IMR-90 (cell line): ENCODE data around the gene NUBP1. TPM values are rescaled to one million over a fixed set of nuclear protein-coding genes. Genes with fewer than 3 reads are reported as not detected.

Experiments used
- ATAC-seq: fragments of 200-7000 bp; cut with Tn5 transposase; 2 replicates; pipeline ENCODE4 v1.9.1; 2020; ENCODE audit warnings: low read depth, mild to moderate bottlenecking, moderate library complexity
- BruUV-seq: library from RNA; stranded (reverse); fragments of 400-500 nt; replicated peaks from 2 replicates; lab custom pipeline; 2021; lab: Mats Ljungman, UMichigan
- CTCF ChIA-PET: fragments of 300-600 bp; formaldehyde crosslinking; extraction: SDS; loops from one replicate; lab custom pipeline; 2021; ENCODE audit warnings: antibody characterized with exemption; lab: Yijun Ruan, JAX
- POLR2A ChIA-PET: fragments of 300-600 bp; sonication (Branson Sonifier 250); formaldehyde crosslinking; loops from one replicate; lab custom pipeline; 2022; ENCODE audit warnings: antibody characterized with exemption; ENCODE audit not compliant: unreplicated experiment; lab: Charles Lee
- DNase-seq: peaks from one replicate; pipeline ENCODE4 v3.0.0; 2013
- H2AFZ ChIP-seq: replicated peaks from 2 replicates; pipeline ENCODE3; 2013; ENCODE audit warnings: low read length, mild to moderate bottlenecking; ENCODE audit not compliant: poor library complexity
- H2AK5ac ChIP-seq: 2 replicates; pipeline ENCODE4 v1.6.1; 2013; ENCODE audit warnings: low read depth, low read length, inconsistent platforms
- H2AK9ac ChIP-seq: replicated peaks from 2 replicates; pipeline ENCODE3; 2013; ENCODE audit warnings: mild to moderate bottlenecking, low read depth, low read length, moderate library complexity; ENCODE audit not compliant: poor library complexity
- H2BK120ac ChIP-seq: 2 replicates; pipeline ENCODE4 v1.6.1; 2013; ENCODE audit warnings: low read depth, low read length, inconsistent platforms
- H2BK15ac ChIP-seq: 3 replicates; pipeline ENCODE4 v1.6.1; 2013; ENCODE audit warnings: low read depth, low read length, inconsistent platforms
- H2BK20ac ChIP-seq: 2 replicates; pipeline ENCODE4 v1.6.1; 2013; ENCODE audit warnings: low read depth, mild to moderate bottlenecking, inconsistent platforms, low read length, moderate library complexity
- H2BK5ac ChIP-seq: 2 replicates; pipeline ENCODE4 v1.6.1; 2013; ENCODE audit warnings: mild to moderate bottlenecking, low read depth, low read length, inconsistent platforms; ENCODE audit not compliant: poor library complexity, severe bottlenecking
- H3K14ac ChIP-seq: replicated peaks from 2 replicates; pipeline ENCODE4 v1.6.1; 2013; ENCODE audit warnings: low read depth, low read length, inconsistent platforms
- H3K18ac ChIP-seq: 2 replicates; pipeline ENCODE4 v1.6.1; 2013; ENCODE audit warnings: low read depth, low read length, control low read depth
- H3K23ac ChIP-seq: 2 replicates; pipeline ENCODE4 v1.6.1; 2013; ENCODE audit warnings: low read depth, low read length, inconsistent platforms
- H3K27ac ChIP-seq: 2 replicates; pipeline ENCODE4 v1.5.1; 2013; ENCODE audit warnings: mild to moderate bottlenecking, control low read depth, low read length; ENCODE audit not compliant: insufficient read depth
- H3K27me3 ChIP-seq: 2 replicates; pipeline ENCODE4 v1.6.1; 2013; ENCODE audit warnings: low read length; ENCODE audit not compliant: control insufficient read depth, insufficient read depth
- H3K36me3 ChIP-seq: 2 replicates; pipeline ENCODE4 v1.6.1; 2013; ENCODE audit warnings: low read length, mixed read lengths; ENCODE audit not compliant: control insufficient read depth, insufficient read depth
- H3K4ac ChIP-seq: 2 replicates; pipeline ENCODE4 v1.6.1; 2013; ENCODE audit warnings: low read depth, low read length, inconsistent platforms
- H3K4me1 ChIP-seq: 2 replicates; pipeline ENCODE4 v1.6.1; 2013; ENCODE audit warnings: low read length, mixed read lengths; ENCODE audit not compliant: control insufficient read depth, insufficient read depth
- H3K4me2 ChIP-seq: 2 replicates; pipeline ENCODE4 v1.6.1; 2013; ENCODE audit warnings: low read depth, mild to moderate bottlenecking, control low read depth, low read length, moderate library complexity
- H3K4me3 ChIP-seq: 2 replicates; pipeline ENCODE4 v1.5.1; 2013; ENCODE audit warnings: low read depth, mild to moderate bottlenecking, control low read depth, low read length, moderate library complexity; ENCODE audit not compliant: insufficient read depth
- H3K56ac ChIP-seq: 2 replicates; pipeline ENCODE4 v1.6.1; 2013; ENCODE audit warnings: low read length, inconsistent platforms; ENCODE audit not compliant: insufficient read depth; ENCODE audit errors: extremely low read depth
- H3K79me1 ChIP-seq, 2 experiments: 2 replicates each; pipeline ENCODE4 v1.6.1; 2013; ENCODE audit warnings: low read length in 2 of 2, inconsistent platforms in 1 of 2, low read depth in 1 of 2
- H3K9ac ChIP-seq: 2 replicates; pipeline ENCODE4 v1.6.1; 2013; ENCODE audit warnings: low read depth, low read length, control low read depth
- H3K9me1 ChIP-seq: 2 replicates; pipeline ENCODE4 v1.6.1; 2013; ENCODE audit warnings: low read length, inconsistent platforms; ENCODE audit not compliant: insufficient read depth
- H3K9me3 ChIP-seq: 2 replicates; pipeline ENCODE4 v1.6.1; 2013; ENCODE audit warnings: low read length; ENCODE audit not compliant: control insufficient read depth, insufficient read depth
- H4K20me1 ChIP-seq: 2 replicates; pipeline ENCODE4 v1.6.1; 2013; ENCODE audit warnings: low read length, inconsistent platforms; ENCODE audit not compliant: insufficient read depth
- H4K5ac ChIP-seq: 2 replicates; pipeline ENCODE4 v1.6.1; 2013; ENCODE audit warnings: mild to moderate bottlenecking, low read depth, low read length, control low read depth
- H4K8ac ChIP-seq, 2 experiments: 2 replicates each; pipeline ENCODE4 v1.6.1; 2013; ENCODE audit warnings: low read depth in 2 of 2, low read length in 2 of 2, control low read depth in 1 of 2, inconsistent platforms in 1 of 2
- H4K91ac ChIP-seq: 2 replicates; pipeline ENCODE4 v1.6.1; 2013; ENCODE audit warnings: low read depth, low read length, inconsistent platforms; ENCODE audit not compliant: insufficient read depth
- BHLHE40 ChIP-seq: fragments of 150-350 bp; IDR thresholded peaks from 2 replicates; pipeline ENCODE4 v1.6.1; 2016; ENCODE audit warnings: mild to moderate bottlenecking, low read depth, low read length
- CEBPB ChIP-seq: IDR thresholded peaks from 2 replicates; pipeline ENCODE4 v1.6.1; 2012; ENCODE audit warnings: low read depth, low read length, improper control_type of control experiment
- ELK1 ChIP-seq: fragments of 150-350 bp; IDR thresholded peaks from 2 replicates; pipeline ENCODE4 v1.6.1; 2016; ENCODE audit warnings: low read depth, mild to moderate bottlenecking, low read length, moderate library complexity, borderline replicate concordance
- FOS ChIP-seq: fragments of 150-350 bp; IDR thresholded peaks from 2 replicates; pipeline ENCODE4 v1.6.1; 2016; ENCODE audit warnings: low read depth, low read length
- MAFK ChIP-seq: IDR thresholded peaks from 2 replicates; pipeline ENCODE4 v1.6.1; 2012; ENCODE audit warnings: low read depth, low read length, improper control_type of control experiment
- MAZ ChIP-seq: IDR thresholded peaks from 2 replicates; pipeline ENCODE4 v1.6.1; 2012; ENCODE audit warnings: low read depth, mild to moderate bottlenecking, low read length, improper control_type of control experiment, moderate library complexity, borderline replicate concordance
- MXI1 ChIP-seq: IDR thresholded peaks from 2 replicates; pipeline ENCODE4 v1.6.1; 2012; ENCODE audit warnings: low read depth, mild to moderate bottlenecking, low read length, moderate library complexity, borderline replicate concordance
- NFE2L2 ChIP-seq: fragments of 150-350 bp; IDR thresholded peaks from 2 replicates; pipeline ENCODE4 v1.6.1; 2016; ENCODE audit warnings: low read depth, mild to moderate bottlenecking, low read length
- POLR2A ChIP-seq: IDR thresholded peaks from 2 replicates; pipeline ENCODE4 v1.6.1; 2012; ENCODE audit warnings: mild to moderate bottlenecking, low read depth, low read length
- RCOR1 ChIP-seq: IDR thresholded peaks from 2 replicates; pipeline ENCODE4 v1.6.1; 2012; ENCODE audit warnings: mild to moderate bottlenecking, low read length, improper control_type of control experiment; ENCODE audit not compliant: insufficient replicate concordance
- SMC3 ChIP-seq: fragments of 150-350 bp; IDR thresholded peaks from 2 replicates; pipeline ENCODE4 v1.6.1; 2016; ENCODE audit warnings: low read depth, mild to moderate bottlenecking, antibody characterized with exemption, low read length, moderate library complexity
- USF2 ChIP-seq: fragments of 150-350 bp; IDR thresholded peaks from 2 replicates; pipeline ENCODE4 v1.6.1; 2017; ENCODE audit warnings: mild to moderate bottlenecking, antibody characterized with exemption, low read length, low read depth
- WGBS, 2 experiments: methylation state at CpG; one replicate each; pipeline versions ENCODE4 v1.1.5 to v1.1.7; 2013; ENCODE audit warnings: missing lambda C conversion rate in 2 of 2; ENCODE audit not compliant: insufficient read length in 1 of 2; ENCODE audit errors: extremely low coverage in 2 of 2; 5-methylcytosine and 5-hydroxymethylcytosine counted together
- dilution Hi-C: fragments of 300-500 bp; cut with HindIII; formaldehyde crosslinking; loops from one replicate; pipeline ENCODE4 v1.14.3; 2018; ENCODE audit warnings: low sequenced_read_pairs; ENCODE audit not compliant: unreplicated experiment
- in situ Hi-C: fragments of 300-500 bp; cut with MboI; formaldehyde crosslinking; loops from 3 replicates; pipeline ENCODE4 v1.14.3; 2019; ENCODE audit warnings: low sequenced_read_pairs, inconsistent platforms, mixed read lengths
- intact Hi-C: fragments of 100-400 bp; cut with micrococcal nuclease; formaldehyde crosslinking; loops from 2 replicates; pipeline ENCODE4 v1.10.0; 2022
- polyA plus RNA-seq, 3 experiments: library from polyadenylated mRNA; depleted of rRNA; stranded (reverse); fragments of >200 nt; gene quantifications; 2 replicates each; pipeline ENCODE4 v1.2.3, GENCODE V29; 2012; ENCODE audit warnings: low replicate concordance in 1 of 3
- total RNA-seq: library from RNA; depleted of rRNA; stranded (reverse); fragments of >200 nt; gene quantifications from 2 replicates; pipeline ENCODE4 v1.2.3, GENCODE V29; 2012
- TF ChIP-seq, protein P1 (sequence below): conservative IDR thresholded peaks from 2 replicates; pipeline ENCODE4 v1.5.1; 2012; ENCODE audit warnings: mild to moderate bottlenecking, low read depth, low read length, improper control_type of control experiment

NUBP1 gene
- total and polyA plus RNA-seq, 2 of the 4 experiments (the other 2 are of a cell fraction): 28.0 to 31.5 TPM

- dilution Hi-C loops: no loop called here
- H4K8ac ChIP-seq: no peak overlapping the region
- H3K14ac ChIP-seq: no peak overlapping the region
- no peak overlapping the region for H2AK5ac ChIP-seq
- H3K4ac ChIP-seq: no peak overlapping the region
- no peak overlapping the region for H2BK5ac ChIP-seq
- no peak overlapping the region for H3K23ac ChIP-seq
- no peak overlapping the region for H2BK20ac ChIP-seq
- H3K9me3 ChIP-seq: no peaks in the 10 kb centered on the region
- no peaks in the 10 kb centered on the region for H3K27me3 ChIP-seq
- intact Hi-C loops: loop anchor here (5.0 kb wide), 1 partner anchor 161 kb away; no protein-coding TSS in a partner anchor
- peak; percentile 62 for DNase-seq
- H3K36me3 ChIP-seq: peaks cover 29% of the 10 kb centered on the region
- H4K5ac ChIP-seq: no peak overlapping the region
- H3K56ac ChIP-seq: no peak overlapping the region
- H3K27ac ChIP-seq: no peak overlapping the region
- 63% methylated on average over 4 of the region's 6 CpGs; no CpG with 5 or more reads in 1 of the 2 experiments for WGBS, 2 experiments
- peaks cover 13% of the 10 kb centered on the region; the same call in 1 of the 2 replicates for H3K9me1 ChIP-seq
- ChIA-PET CTCF (interaction anchor here (0.6 kb wide), 1 partner anchor 50 kb away, joined by 3 read pairs; no protein-coding TSS in a partner anchor), POLR2A (no interaction called here)
- no peak overlapping the region for H2AK9ac ChIP-seq
- no peak overlapping the region for H2BK15ac ChIP-seq
- no peak overlapping the region for H3K4me2 ChIP-seq
- H3K9ac ChIP-seq: no peak overlapping the region
- H4K20me1 ChIP-seq: no peaks in the 10 kb centered on the region
- BruUV-seq: no TSS peak
- no peak overlapping the region for H4K91ac ChIP-seq
- no peak overlapping the region for H2AFZ ChIP-seq
- no peaks in the 10 kb centered on the region for H3K79me1 ChIP-seq
- TF ChIP-seq MAFK (no peak), USF2 (no peak), POLR2A (no peak), MXI1 (no peak), ELK1 (no peak), SMC3 (no peak), RCOR1 (no peak), NFE2L2 (no peak), FOS (no peak), BHLHE40 (no peak), MAZ (no peak), CEBPB (no peak)
- TF ChIP-seq, protein P1, sequence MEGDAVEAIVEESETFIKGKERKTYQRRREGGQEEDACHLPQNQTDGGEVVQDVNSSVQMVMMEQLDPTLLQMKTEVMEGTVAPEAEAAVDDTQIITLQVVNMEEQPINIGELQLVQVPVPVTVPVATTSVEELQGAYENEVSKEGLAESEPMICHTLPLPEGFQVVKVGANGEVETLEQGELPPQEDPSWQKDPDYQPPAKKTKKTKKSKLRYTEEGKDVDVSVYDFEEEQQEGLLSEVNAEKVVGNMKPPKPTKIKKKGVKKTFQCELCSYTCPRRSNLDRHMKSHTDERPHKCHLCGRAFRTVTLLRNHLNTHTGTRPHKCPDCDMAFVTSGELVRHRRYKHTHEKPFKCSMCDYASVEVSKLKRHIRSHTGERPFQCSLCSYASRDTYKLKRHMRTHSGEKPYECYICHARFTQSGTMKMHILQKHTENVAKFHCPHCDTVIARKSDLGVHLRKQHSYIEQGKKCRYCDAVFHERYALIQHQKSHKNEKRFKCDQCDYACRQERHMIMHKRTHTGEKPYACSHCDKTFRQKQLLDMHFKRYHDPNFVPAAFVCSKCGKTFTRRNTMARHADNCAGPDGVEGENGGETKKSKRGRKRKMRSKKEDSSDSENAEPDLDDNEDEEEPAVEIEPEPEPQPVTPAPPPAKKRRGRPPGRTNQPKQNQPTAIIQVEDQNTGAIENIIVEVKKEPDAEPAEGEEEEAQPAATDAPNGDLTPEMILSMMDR: no peak
- in situ Hi-C loops: no loop called here
- H3K18ac ChIP-seq: no peak overlapping the region
- H3K4me3 ChIP-seq: no peak overlapping the region
- H3K4me1 ChIP-seq: peaks cover 1% of the 10 kb centered on the region; the same call in 1 of the 2 replicates
- H2BK120ac ChIP-seq: no peak overlapping the region
- ATAC-seq: no peak
Observed at GRCh38 chr16:10756574-10756973, 12.9 kb downstream of the NUBP1 start.
